Measurements from ENCODE around the gene BPI.
"Not testable (repeated sequence)": the region's sequence is repeated elsewhere in the genome, so short reads cannot be mapped to it uniquely, and the experiment has no call there.

BPI gene

GRCh38 chr20:38363004-38363747, 59.2 kb downstream of the BPI start:
- no peak for DNase-seq (ENCODE audit: low read depth)

- no peak for DNase-seq (ENCODE audit: low read depth)
These were observed 65.4 kb downstream of the BPI start for GRCh38 chr20:38369389-38369788.

GRCh38 chr20:38372806-38373205, 68.8 kb downstream of the BPI start:
- no peak for DNase-seq (ENCODE audit: low read depth)

GRCh38 chr20:38373231-38373867, 69.4 kb downstream of the BPI start:
- DNase-seq (ENCODE audit: low read depth) = no peak

GRCh38 chr20:38373898-38374297, 69.9 kb downstream of the BPI start:
- DNase-seq (ENCODE audit: low read depth) = no peak

- DNase-seq (ENCODE audit: low read depth) = no peak
These were observed 73.2 kb downstream of the BPI start for GRCh38 chr20:38377039-38377685.

GRCh38 chr20:38377838-38378237, 73.9 kb downstream of the BPI start:
- not testable (repeated sequence) for DNase-seq (ENCODE audit: low read depth)

- DNase-seq (ENCODE audit: low read depth) = no peak
These were observed 79.2 kb downstream of the BPI start for GRCh38 chr20:38383147-38383546.

- no peak for DNase-seq (ENCODE audit: low read depth)
These were observed 82.0 kb downstream of the BPI start for GRCh38 chr20:38386004-38386403.

GRCh38 chr20:38386851-38387250, 82.9 kb downstream of the BPI start:
- DNase-seq (ENCODE audit: low read depth) = no peak

All from stimulated activated CD8-positive, alpha-beta memory T cell treated with anti-CD3 and anti-CD28 coated beads, Interleukin-15, amount 100 ng/mL, for 24 hours (primary cell).